Coronary artery (tissue), 2 donors: ENCODE measurements around the gene SSBP4.

Source experiments
- DNase-seq: peaks from one replicate; pipeline ENCODE4 v3.0.0-alpha.2; 2017; ENCODE audit warnings: low spot score
- H3K27ac ChIP-seq, 2 donors: fragments of 200-600 bp; sonication (generic); one replicate each; pipeline ENCODE4 v1.5.1; 2016 to 2019
- H3K4me3 ChIP-seq: fragments of 200-600 bp; sonication (generic); 2 replicates; pipeline ENCODE4 v1.5.1; 2016; ENCODE audit warnings: mild to moderate bottlenecking, moderate library complexity
- CTCF ChIP-seq: fragments of 200-600 bp; sonication (generic); IDR thresholded peaks from one replicate; pipeline ENCODE4 v1.5.1; 2019; ENCODE audit warnings: antibody characterized with exemption

SSBP4 gene

GRCh38 chr19:18432275-18433014 lies 13.2 kb downstream of the SSBP4 start:
- no peak for DNase-seq
- peak overlapping the region; percentile 66 for H3K4me3 ChIP-seq
- no peak for TF ChIP-seq CTCF
- peak overlapping the region in 1 of 2 donors; percentile 68 for H3K27ac ChIP-seq

- DNase-seq, result no peak
- TF ChIP-seq CTCF, result no peak
- peak overlapping the region; percentile 43 to 68 for H3K27ac ChIP-seq
Measured at GRCh38 chr19:18433015-18433691, 14.0 kb downstream of the SSBP4 start.

GRCh38 chr19:18433735-18434398 lies 14.7 kb downstream of the SSBP4 start:
- no peak for TF ChIP-seq CTCF
- Histone ChIP-seq H3K4me3 (peak overlapping the region; percentile 66), H3K27ac (peak overlapping the region; percentile 43 to 68)
- no peak for DNase-seq

More at GRCh38 chr19:18433015-18433691, 14.0 kb downstream of the SSBP4 start:
- H3K4me3 ChIP-seq, result peak overlapping the region; percentile 66

- no peak for DNase-seq
- H3K4me3 ChIP-seq, result peak overlapping the region; percentile 66
- H3K27ac ChIP-seq, result peak overlapping the region; percentile 43 to 68
Measured at GRCh38 chr19:18434411-18435175, 15.4 kb downstream of the SSBP4 start.

GRCh38 chr19:18435178-18435841 lies 16.1 kb downstream of the SSBP4 start:
- H3K27ac ChIP-seq, result no peak overlapping the region
- no peak for TF ChIP-seq CTCF
- H3K4me3 ChIP-seq, result no peak overlapping the region
- no peak for DNase-seq

More at GRCh38 chr19:18434411-18435175, 15.4 kb downstream of the SSBP4 start:
- TF ChIP-seq CTCF, result no peak
